BLaER1 treated with 17β-estradiol and CSF1 and Interleukin-3, amounts not matched to agents 10 nM and 100 nM (cell line): ENCODE data around the gene SLC47A2.

Experiments
- H3K27ac ChIP-seq, 11 experiments: shearing (Covaris generic); formaldehyde crosslinking; 2 replicates each; pipeline ENCODE4 v1.8.1; 2022
- H3K27me3 ChIP-seq, 11 experiments: shearing (Covaris generic); formaldehyde crosslinking; 2 replicates each; pipeline ENCODE4 v1.8.1; 2022
- H3K36me3 ChIP-seq, 11 experiments: shearing (Covaris generic); formaldehyde crosslinking; 2 replicates each; pipeline ENCODE4 v1.8.1; 2022
- H3K4me1 ChIP-seq, 10 experiments: shearing (Covaris generic); formaldehyde crosslinking; 2 replicates each; pipeline ENCODE4 v1.8.1; 2022
- H3K4me2 ChIP-seq, 11 experiments: shearing (Covaris generic); formaldehyde crosslinking; 2 replicates each; pipeline ENCODE4 v1.8.1; 2022
- H3K4me3 ChIP-seq, 10 experiments: shearing (Covaris generic); formaldehyde crosslinking; 2 replicates each; pipeline ENCODE4 v1.8.1; 2022
- H3K9ac ChIP-seq, 11 experiments: shearing (Covaris generic); formaldehyde crosslinking; 2 replicates each; pipeline ENCODE4 v1.8.1; 2022
- H3K9me3 ChIP-seq, 11 experiments: shearing (Covaris generic); formaldehyde crosslinking; replicated peaks in 1 of 11; 2 replicates each; pipeline ENCODE4 v1.8.1; 2022
- H4K20me1 ChIP-seq, 11 experiments: shearing (Covaris generic); formaldehyde crosslinking; 2 replicates each; pipeline ENCODE4 v1.8.1; 2022
- Cebpa-rat ChIP-seq, 11 experiments: shearing (Covaris generic); IDR thresholded peaks; 2 replicates each; pipeline ENCODE4 v1.8.1; 2022

The SLC47A2 gene

DNA sequence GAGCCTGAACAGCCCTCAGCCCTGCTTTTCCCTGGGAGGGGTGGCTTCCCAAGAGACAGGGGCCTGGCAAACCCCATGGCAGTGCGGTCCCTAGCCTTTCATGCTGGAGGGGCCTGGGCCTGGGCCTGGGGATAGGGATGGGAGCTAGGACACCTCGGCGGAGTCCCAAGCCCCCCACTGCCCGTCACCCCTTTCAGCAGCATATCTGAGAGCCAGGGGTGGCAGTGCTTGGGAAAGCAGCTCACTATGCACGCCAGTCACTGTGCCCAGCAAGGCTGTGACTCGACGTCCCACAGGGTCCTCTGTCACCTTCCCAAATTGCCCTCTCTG is 612 bp upstream of the SLC47A2 start:
- peaks cover 0 to 8% (median 0%) of the 10 kb centered on the region in 10 experiments; a peak in 5 of 20 replicates for H3K4me1 ChIP-seq
- H3K27ac ChIP-seq, result no peak overlapping the region
- no peak overlapping the region for H3K4me3 ChIP-seq
- no peak overlapping the region for H3K9ac ChIP-seq
- H3K4me2 ChIP-seq, result no peak overlapping the region
- H3K36me3 ChIP-seq, result no peaks in the 10 kb centered on the region
- no peaks in the 10 kb centered on the region for H3K9me3 ChIP-seq
- H3K27me3 ChIP-seq, result no peaks in the 10 kb centered on the region
- 0 out of 22 replicates have a peak, but pooled peaks cover 0 to 13% (median 0%) of the 10 kb centered on the region in 11 experiments for H4K20me1 ChIP-seq
- TF ChIP-seq Cebpa-rat (IDR thresholded peaks at IDR 0.05), result no peak

DNA sequence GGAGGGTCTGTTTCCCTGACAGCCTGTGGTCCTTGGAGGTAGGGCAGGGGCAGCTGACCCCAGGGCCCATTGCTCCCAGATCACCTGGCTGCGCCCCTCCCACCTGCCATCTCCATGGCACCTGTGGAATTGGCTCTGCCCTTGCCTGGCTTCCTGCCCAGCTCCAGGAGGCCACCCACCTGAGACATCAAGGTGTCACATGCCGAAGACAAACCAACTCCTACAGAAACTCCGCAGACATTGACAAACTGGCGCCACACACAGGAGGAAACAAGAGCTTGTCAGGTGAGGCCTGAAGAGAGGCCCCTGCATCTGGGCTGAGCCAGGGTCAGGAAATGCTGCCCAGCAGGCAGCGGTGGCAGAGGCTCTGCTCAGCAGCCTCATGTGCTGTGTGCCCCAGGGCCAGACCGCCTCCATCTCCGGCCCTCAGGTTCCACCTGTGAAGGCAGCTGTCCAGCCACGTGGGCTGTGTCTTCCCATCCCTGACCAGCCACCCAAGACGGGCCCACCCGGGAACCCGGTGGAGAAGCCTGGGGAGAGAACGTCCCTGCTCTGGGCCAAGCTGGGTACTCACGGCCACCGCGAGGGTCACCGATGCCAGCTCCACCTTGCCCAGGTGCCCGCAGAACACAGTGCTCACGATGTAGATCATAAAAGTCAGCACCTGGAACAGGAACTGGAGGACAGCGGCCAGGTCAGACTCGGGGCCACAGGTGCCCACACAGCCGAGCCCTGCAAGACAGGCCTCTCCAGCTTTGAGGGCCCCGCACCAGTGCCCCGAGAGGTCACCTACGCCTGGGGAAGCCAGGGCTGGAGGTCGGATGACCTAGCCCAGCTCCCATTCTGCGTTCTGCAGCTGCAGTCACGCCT is 1.6 kb downstream of the SLC47A2 start:
- H3K27ac ChIP-seq, result no peak overlapping the region
- no peaks in the 10 kb centered on the region for H3K9me3 ChIP-seq
- no peaks in the 10 kb centered on the region for H3K4me1 ChIP-seq
- TF ChIP-seq Cebpa-rat (IDR thresholded peaks at IDR 0.05), result no peak
- H3K27me3 ChIP-seq, result no peaks in the 10 kb centered on the region
- H3K4me2 ChIP-seq, result no peak overlapping the region
- no peak overlapping the region for H3K4me3 ChIP-seq
- H4K20me1 ChIP-seq, result 0 out of 22 replicates have a peak, but pooled peaks cover 0 to 13% (median 0%) of the 10 kb centered on the region in 11 experiments
- no peaks in the 10 kb centered on the region for H3K36me3 ChIP-seq
- H3K9ac ChIP-seq, result no peak overlapping the region

- H3K9ac ChIP-seq, result no peak overlapping the region
- TF ChIP-seq Cebpa-rat (IDR thresholded peaks at IDR 0.05), result no peak
Observed at GRCh38 chr17:19713901-19714361, 2.5 kb downstream of the SLC47A2 start.

DNA sequence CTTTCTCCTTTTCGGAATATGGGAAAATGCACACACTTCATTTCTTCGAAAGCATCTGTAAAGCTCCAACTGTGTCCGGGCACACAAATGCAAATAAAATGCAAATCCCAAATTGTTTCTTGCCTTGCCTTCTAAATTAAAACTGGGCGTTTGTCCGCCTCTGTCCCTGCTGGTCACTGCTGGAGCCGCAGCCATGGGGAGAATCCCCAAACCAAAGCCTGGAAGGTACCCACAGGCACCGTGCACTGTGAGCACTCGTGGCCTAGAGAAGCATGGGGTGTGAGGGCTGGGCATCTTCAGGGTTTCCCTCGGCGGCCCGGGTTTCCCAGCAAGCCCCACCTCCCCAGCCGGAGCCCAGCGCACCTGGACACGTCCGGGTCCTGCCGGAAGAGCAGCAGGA is 2.9 kb downstream of the SLC47A2 start:
- Histone ChIP-seq H3K4me2 (no peak overlapping the region), H3K36me3 (no peaks in the 10 kb centered on the region), H3K4me3 (no peak overlapping the region), H4K20me1 (0 out of 22 replicates have a peak, but pooled peaks cover 0 to 13% (median 0%) of the 10 kb centered on the region in 11 experiments), H3K9me3 (no peaks in the 10 kb centered on the region), H3K27me3 (no peaks in the 10 kb centered on the region), H3K27ac (no peak overlapping the region), H3K4me1 (no peaks in the 10 kb centered on the region), H3K9ac (no peak overlapping the region)
- TF ChIP-seq Cebpa-rat (IDR thresholded peaks at IDR 0.05), result no peak

More at GRCh38 chr17:19713901-19714361, 2.5 kb downstream of the SLC47A2 start:
- Histone ChIP-seq H3K4me3 (no peak overlapping the region), H4K20me1 (0 out of 22 replicates have a peak, but pooled peaks cover 0 to 13% (median 0%) of the 10 kb centered on the region in 11 experiments), H3K9me3 (no peaks in the 10 kb centered on the region), H3K36me3 (no peaks in the 10 kb centered on the region), H3K4me2 (no peak overlapping the region), H3K4me1 (no peaks in the 10 kb centered on the region), H3K27ac (no peak overlapping the region), H3K27me3 (no peaks in the 10 kb centered on the region)

DNA sequence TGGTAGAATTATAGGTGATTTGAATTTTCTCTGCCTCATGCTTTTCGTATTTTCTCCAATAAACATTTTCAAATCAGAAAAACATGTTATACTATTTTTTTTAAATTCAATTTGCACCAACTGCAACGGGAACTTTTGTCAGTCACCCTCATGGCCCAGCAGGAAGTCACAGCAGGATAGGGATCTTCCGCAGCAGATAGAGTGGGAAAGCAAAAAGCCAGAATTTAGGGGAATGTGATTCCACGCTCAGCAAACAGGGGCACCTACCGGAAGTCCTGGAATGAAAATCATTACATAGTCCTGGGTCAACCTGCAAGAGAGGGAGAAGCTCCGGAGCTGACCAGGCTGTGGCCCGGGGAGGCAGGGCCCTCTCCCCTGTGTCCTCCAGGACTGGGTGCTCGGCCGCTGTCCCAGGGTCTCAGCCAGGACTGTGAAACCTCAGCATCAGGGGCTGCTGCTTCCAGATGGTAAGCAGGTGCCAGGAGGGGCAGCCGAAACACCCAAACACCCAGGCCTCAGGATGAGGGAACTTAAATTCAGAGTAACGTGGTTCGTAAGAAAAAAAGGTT is 3.9 kb downstream of the SLC47A2 start:
- Histone ChIP-seq H3K36me3 (no peaks in the 10 kb centered on the region), H3K4me3 (no peak overlapping the region), H3K4me2 (no peak overlapping the region), H3K27me3 (no peaks in the 10 kb centered on the region), H3K4me1 (no peaks in the 10 kb centered on the region; a peak in 1 of 20 replicates), H3K9ac (no peak overlapping the region), H3K9me3 (no peaks in the 10 kb centered on the region), H3K27ac (no peak overlapping the region), H4K20me1 (0 out of 22 replicates have a peak, but pooled peaks cover 0 to 21% (median 0%) of the 10 kb centered on the region in 11 experiments)
- no peak for TF ChIP-seq Cebpa-rat (IDR thresholded peaks at IDR 0.05)

DNA sequence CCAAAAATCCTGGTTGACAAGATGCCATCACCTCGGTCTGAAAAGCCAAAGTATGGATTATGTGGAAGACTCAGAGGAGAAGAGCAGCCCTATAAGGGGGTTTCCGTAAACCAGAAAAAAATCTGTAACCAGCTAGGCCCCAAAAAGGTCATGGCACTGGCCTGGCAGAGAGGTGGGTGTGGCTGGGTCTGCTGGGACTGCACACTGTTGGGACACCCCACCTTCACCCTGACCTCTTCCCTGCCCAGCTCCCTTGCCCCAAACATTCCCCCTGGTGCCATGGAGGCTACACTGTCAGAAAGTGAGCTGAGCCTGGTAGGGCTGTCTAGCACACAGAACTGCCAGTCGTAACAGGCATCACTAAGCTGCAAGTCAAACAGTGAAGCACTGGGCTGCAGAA is 6.5 kb downstream of the SLC47A2 start:
- H3K4me1 ChIP-seq, result peaks cover 0 to 4% (median 0%) of the 10 kb centered on the region in 10 experiments; a peak in 3 of 20 replicates
- no peak overlapping the region for H3K9ac ChIP-seq
- H3K27ac ChIP-seq, result no peak overlapping the region
- H3K27me3 ChIP-seq, result no peaks in the 10 kb centered on the region
- H3K4me2 ChIP-seq, result no peak overlapping the region
- TF ChIP-seq Cebpa-rat (IDR thresholded peaks at IDR 0.05), result no peak
- H3K9me3 ChIP-seq, result no peaks in the 10 kb centered on the region
- no peaks in the 10 kb centered on the region for H3K36me3 ChIP-seq
- H4K20me1 ChIP-seq, result peaks cover 0 to 22% (median 0%) of the 10 kb centered on the region in 11 experiments; a peak in 1 of 22 replicates
- no peak overlapping the region for H3K4me3 ChIP-seq

GRCh38 chr17:19708431-19709175 is 7.8 kb downstream of the SLC47A2 start:
- H4K20me1 ChIP-seq, result peaks cover 0 to 11% (median 0%) of the 10 kb centered on the region in 11 experiments; a peak in 1 of 22 replicates
- no peak overlapping the region for H3K9ac ChIP-seq
- no peak overlapping the region for H3K4me2 ChIP-seq
- no peak overlapping the region for H3K27ac ChIP-seq
- no peaks in the 10 kb centered on the region for H3K27me3 ChIP-seq
- no peaks in the 10 kb centered on the region for H3K9me3 ChIP-seq
- H3K36me3 ChIP-seq, result no peaks in the 10 kb centered on the region
- no peak for TF ChIP-seq Cebpa-rat (IDR thresholded peaks at IDR 0.05)
- H3K4me3 ChIP-seq, result no peak overlapping the region
- peaks cover 0 to 4% (median 0%) of the 10 kb centered on the region in 10 experiments; a peak in 3 of 20 replicates for H3K4me1 ChIP-seq

DNA sequence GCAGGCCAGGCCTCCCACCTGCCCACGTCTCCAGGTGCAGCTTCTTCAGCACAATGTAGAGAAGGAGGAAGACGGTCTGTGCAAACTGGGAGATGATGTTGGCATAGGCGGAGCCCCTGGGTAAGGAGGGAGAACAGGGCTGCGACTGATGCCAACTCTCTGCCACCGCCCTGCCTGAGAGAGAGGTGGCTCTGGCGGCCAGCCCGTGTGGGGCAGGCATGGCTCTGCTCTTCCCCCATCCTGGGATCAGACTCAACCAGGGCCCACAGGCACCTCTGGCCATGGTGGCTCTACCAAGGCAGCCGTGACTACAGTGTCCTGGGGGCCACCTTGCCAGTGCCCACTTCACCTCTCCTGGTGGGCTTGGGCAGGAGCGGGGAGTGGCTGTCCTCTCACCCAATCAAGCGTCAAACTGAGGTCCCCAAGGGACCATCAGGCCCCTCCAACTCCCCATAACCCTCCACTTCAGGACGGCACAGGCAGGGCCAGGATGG is 8.6 kb downstream of the SLC47A2 start:
- no peak for TF ChIP-seq Cebpa-rat (IDR thresholded peaks at IDR 0.05)
- Histone ChIP-seq H3K27me3 (no peaks in the 10 kb centered on the region), H3K36me3 (no peaks in the 10 kb centered on the region), H3K4me2 (no peak overlapping the region), H3K4me1 (peaks cover 0 to 4% (median 0%) of the 10 kb centered on the region in 10 experiments; a peak in 3 of 20 replicates), H3K9ac (no peak overlapping the region), H3K27ac (no peak overlapping the region), H3K4me3 (no peak overlapping the region), H4K20me1 (peaks cover 0 to 10% (median 0%) of the 10 kb centered on the region in 11 experiments; a peak in 1 of 22 replicates), H3K9me3 (no peaks in the 10 kb centered on the region)
